ENCODE data around the gene DENND5B. TPM values are rescaled to one million over a fixed set of nuclear protein-coding genes. Genes with fewer than 3 reads are reported as not detected.

Gene DENND5B
- total and polyA plus RNA-seq, 2 of the 4 experiments (the other 2 are of a cell fraction) = 5.5 to 13.4 TPM

GRCh38 chr12:31371256-31371620 is 219.7 kb downstream of the DENND5B start:
- Histone ChIP-seq H3K9ac (ENCODE audit: low read depth, low read length) (no peak overlapping the region), H2AK9ac (replicated peaks; ENCODE audit: low read depth, low read length, poor library complexity) (no peak overlapping the region), H2BK15ac (ENCODE audit: low read depth, low read length) (no peak overlapping the region), H3K18ac (ENCODE audit: low read depth, low read length) (no peak overlapping the region), H3K27ac (ENCODE audit: insufficient read depth, low read length) (no peak overlapping the region), H3K27me3 (ENCODE audit: control insufficient read depth, insufficient read depth, low read length) (no peaks in the 10 kb centered on the region), H3K9me1 (ENCODE audit: insufficient read depth, low read length) (0 out of 2 replicates have a peak, but pooled peaks cover 12% of the 10 kb centered on the region), H4K8ac (ENCODE audit: low read depth in 2 of 2, low read length in 2 of 2) (no peak overlapping the region), H3K36me3 (ENCODE audit: control insufficient read depth, insufficient read depth, low read length) (no peaks in the 10 kb centered on the region), H3K4me2 (ENCODE audit: low read depth, low read length) (no peak overlapping the region), H3K79me1 (ENCODE audit: low read depth in 1 of 2, low read length in 2 of 2) (no peaks in the 10 kb centered on the region), H2AK5ac (ENCODE audit: low read depth, low read length) (no peak overlapping the region), H3K4ac (ENCODE audit: low read depth, low read length) (no peak overlapping the region), H4K20me1 (ENCODE audit: insufficient read depth, low read length) (no peaks in the 10 kb centered on the region), H2BK120ac (ENCODE audit: low read depth, low read length) (no peak overlapping the region), H3K56ac (ENCODE audit: extremely low read depth, insufficient read depth, low read length) (no peak overlapping the region), H4K91ac (ENCODE audit: insufficient read depth, low read depth, low read length) (no peak overlapping the region), H2BK5ac (ENCODE audit: low read depth, low read length, poor library complexity, severe bottlenecking) (no peak overlapping the region), H2AFZ (replicated peaks; ENCODE audit: low read length, poor library complexity) (peak overlapping the region; percentile 79), H3K14ac (replicated peaks; ENCODE audit: low read depth, low read length) (no peak overlapping the region), H3K9me3 (ENCODE audit: control insufficient read depth, insufficient read depth, low read length) (no peaks in the 10 kb centered on the region), H4K5ac (ENCODE audit: low read depth, low read length) (no peak overlapping the region), H2BK20ac (ENCODE audit: low read depth, low read length) (no peak overlapping the region), H3K23ac (ENCODE audit: low read depth, low read length) (no peak overlapping the region), H3K4me1 (ENCODE audit: control insufficient read depth, insufficient read depth, low read length) (peaks cover 15% of the 10 kb centered on the region), H3K4me3 (ENCODE audit: insufficient read depth, low read depth, low read length) (no peak overlapping the region)
- ATAC-seq (ENCODE audit: low read depth) (no peak), DNase-seq (no peak)
- ChIA-PET POLR2A (ENCODE audit: unreplicated experiment) (no interaction called here), CTCF (no interaction called here)
- no CpG with 5 or more reads among the region's 2 CpGs for WGBS, 2 experiments (ENCODE audit: extremely low coverage in 2 of 2, insufficient read length in 1 of 2)
- TF ChIP-seq NFE2L2 (IDR thresholded peaks at IDR 0.05; ENCODE audit: low read depth, low read length) (no peak), POLR2A (IDR thresholded peaks at IDR 0.05; ENCODE audit: low read depth, low read length) (no peak), CHD1 (IDR thresholded peaks at IDR 0.05; ENCODE audit: low read depth, low read length) (no peak), MAFK (IDR thresholded peaks at IDR 0.05; ENCODE audit: low read depth, low read length) (no peak), FOS (IDR thresholded peaks at IDR 0.05; ENCODE audit: low read depth, low read length) (no peak), SMC3 (IDR thresholded peaks at IDR 0.05; ENCODE audit: low read depth, low read length) (no peak), CEBPB (IDR thresholded peaks at IDR 0.05; ENCODE audit: low read depth, low read length) (no peak), MXI1 (IDR thresholded peaks at IDR 0.05; ENCODE audit: borderline replicate concordance, low read depth, low read length) (no peak), MAZ (IDR thresholded peaks at IDR 0.05; ENCODE audit: borderline replicate concordance, low read depth, low read length) (no peak)
- TF ChIP-seq, protein P1, sequence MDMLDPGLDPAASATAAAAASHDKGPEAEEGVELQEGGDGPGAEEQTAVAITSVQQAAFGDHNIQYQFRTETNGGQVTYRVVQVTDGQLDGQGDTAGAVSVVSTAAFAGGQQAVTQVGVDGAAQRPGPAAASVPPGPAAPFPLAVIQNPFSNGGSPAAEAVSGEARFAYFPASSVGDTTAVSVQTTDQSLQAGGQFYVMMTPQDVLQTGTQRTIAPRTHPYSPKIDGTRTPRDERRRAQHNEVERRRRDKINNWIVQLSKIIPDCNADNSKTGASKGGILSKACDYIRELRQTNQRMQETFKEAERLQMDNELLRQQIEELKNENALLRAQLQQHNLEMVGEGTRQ (IDR thresholded peaks at IDR 0.05; ENCODE audit: low read depth, low read length) = no peak
- dilution Hi-C loops (cut with HindIII; ENCODE audit: low sequenced_read_pairs, unreplicated experiment) (no loop called here), intact Hi-C loops (cut with micrococcal nuclease) (no loop called here), in situ Hi-C loops (cut with MboI; ENCODE audit: low sequenced_read_pairs) (no loop called here)
- no TSS peak for BruUV-seq (replicated peaks)

Data from IMR-90 (cell line).